CD14-positive monocyte (primary cell): ENCODE data around the gene TAX1BP1. TPM values are rescaled to one million over a fixed set of nuclear protein-coding genes. Genes with fewer than 3 reads are reported as not detected.

Experiments used
- DNase-seq, 3 donors: peaks; one replicate each; pipeline ENCODE4 v3.0.0-alpha.2; 2011 to 2022
- H2AFZ ChIP-seq: 2 replicates; pipeline ENCODE4 v1.6.0; 2012; ENCODE audit warnings: mild to moderate bottlenecking, low read depth, low read length, inconsistent platforms; ENCODE audit not compliant: insufficient read depth, poor library complexity, severe bottlenecking
- H3K27ac ChIP-seq, 2 donors: 1 replicate in 1 of 2; 2 replicates in 1 of 2; pipeline ENCODE4 v1.5.1; 2012 to 2013; ENCODE audit warnings: low read length in 2 of 2, control low read depth in 1 of 2, inconsistent platforms in 1 of 2, low read depth in 1 of 2, mild to moderate bottlenecking in 1 of 2
- H3K27me3 ChIP-seq, 2 donors: one replicate each; pipeline versions ENCODE4 v1.6.0 to v1.6.1; 2011 to 2013; ENCODE audit warnings: low read length in 2 of 2; ENCODE audit not compliant: control insufficient read depth in 2 of 2, insufficient read depth in 2 of 2
- H3K36me3 ChIP-seq, 2 donors: replicated peaks in 1 of 2; 1 replicate in 1 of 2; 2 replicates in 1 of 2; pipeline versions ENCODE4 v1.5.1 to v1.6.1; 2012 to 2013; ENCODE audit warnings: low read length in 2 of 2, control low read depth in 1 of 2, inconsistent platforms in 1 of 2, mild to moderate bottlenecking in 1 of 2; ENCODE audit not compliant: insufficient read depth in 2 of 2, control insufficient read depth in 1 of 2
- H3K4me1 ChIP-seq, 2 donors: 1 replicate in 1 of 2; 2 replicates in 1 of 2; pipeline versions ENCODE4 v1.5.1 to v1.6.1; 2012 to 2013; ENCODE audit warnings: low read length in 2 of 2, control low read depth in 1 of 2, inconsistent platforms in 1 of 2, mild to moderate bottlenecking in 1 of 2, moderate library complexity in 1 of 2; ENCODE audit not compliant: insufficient read depth in 2 of 2, control insufficient read depth in 1 of 2
- H3K4me2 ChIP-seq: replicated peaks from 2 replicates; pipeline ENCODE3; 2012; ENCODE audit warnings: low read length, moderate library complexity, mild to moderate bottlenecking; ENCODE audit not compliant: poor library complexity, severe bottlenecking; ENCODE audit errors: extremely low read depth
- H3K4me3 ChIP-seq, 3 experiments: fragments of 200-600 bp in 1 of 3; sonication (generic) in 1 of 3; replicated peaks in 1 of 3; 1 replicate in 2 of 3; 2 replicates in 1 of 3; pipeline ENCODE4 v1.5.1; 2011 to 2013; ENCODE audit warnings: low read length in 3 of 3, mild to moderate bottlenecking in 3 of 3, control low read depth in 2 of 3, low read depth in 2 of 3, inconsistent platforms in 1 of 3, moderate library complexity in 1 of 3
- H3K79me2 ChIP-seq: 2 replicates; pipeline ENCODE4 v1.6.0; 2012; ENCODE audit warnings: mild to moderate bottlenecking, control low read depth, inconsistent platforms, low read length, moderate library complexity; ENCODE audit not compliant: insufficient read depth
- H3K9ac ChIP-seq: 2 replicates; pipeline ENCODE4 v1.6.0; 2017; ENCODE audit warnings: low read length, mild to moderate bottlenecking; ENCODE audit not compliant: insufficient read depth, poor library complexity, severe bottlenecking
- H3K9me3 ChIP-seq, 2 donors: replicated peaks in 1 of 2; 1 replicate in 1 of 2; 2 replicates in 1 of 2; pipeline versions ENCODE4 v1.5.1 to v1.6.1; 2012 to 2013; ENCODE audit warnings: low read length in 2 of 2, control low read depth in 1 of 2; ENCODE audit not compliant: control insufficient read depth in 1 of 2, insufficient read depth in 1 of 2
- H4K20me1 ChIP-seq: 2 replicates; pipeline ENCODE4 v1.6.0; 2012; ENCODE audit warnings: mild to moderate bottlenecking, low read length, control low read depth, moderate library complexity; ENCODE audit not compliant: insufficient read depth
- H3K27ac Mint-ChIP-seq, 7 donors: one replicate each; pipeline ENCODE4 v1.8.0; 2020; ENCODE audit warnings: mild to moderate bottlenecking in 7 of 7, mixed read lengths in 7 of 7, moderate library complexity in 6 of 7, inconsistent platforms in 2 of 7
- H3K27me3 Mint-ChIP-seq, 3 donors: one replicate each; pipeline ENCODE4 v1.8.0; 2021 to 2022; ENCODE audit warnings: low read depth in 3 of 3, mild to moderate bottlenecking in 3 of 3, mixed read lengths in 3 of 3, moderate library complexity in 3 of 3, inconsistent platforms in 1 of 3
- H3K36me3 Mint-ChIP-seq, 2 donors: one replicate each; pipeline ENCODE4 v1.8.0; 2020; ENCODE audit warnings: mixed read lengths in 2 of 2, inconsistent platforms in 1 of 2, mild to moderate bottlenecking in 1 of 2
- H3K4me1 Mint-ChIP-seq: one replicate; pipeline ENCODE4 v1.8.0; 2020; ENCODE audit warnings: mild to moderate bottlenecking, mixed read lengths
- H3K4me3 Mint-ChIP-seq, 2 donors: one replicate each; pipeline ENCODE4 v1.8.0; 2020; ENCODE audit warnings: mild to moderate bottlenecking in 2 of 2, mixed read lengths in 2 of 2, moderate library complexity in 1 of 2
- H3K9me3 Mint-ChIP-seq, 7 donors: one replicate each; pipeline ENCODE4 v1.8.0; 2020 to 2022; ENCODE audit warnings: mixed read lengths in 7 of 7, mild to moderate bottlenecking in 6 of 7, moderate library complexity in 6 of 7, inconsistent platforms in 2 of 7
- WGBS: methylation state at CpG from one replicate; pipeline ENCODE4 v1.1.5; 2013; ENCODE audit warnings: missing lambda C conversion rate; ENCODE audit not compliant: insufficient coverage; 5-methylcytosine and 5-hydroxymethylcytosine counted together
- intact Hi-C, 2 donors: fragments of 100-400 bp; cut with micrococcal nuclease; formaldehyde crosslinking; loops; one replicate each; pipeline versions ENCODE4 v1.15.0 to v1.15.1; 2023
- polyA plus RNA-seq, 3 donors: library from polyadenylated mRNA; depleted of rRNA in 1 of 3; unstranded in 2 of 3; stranded (reverse) in 1 of 3; fragments of 300-500 nt in 2 of 3; fragments of >200 nt in 1 of 3; fragmentation: Illumina TruSeq in 2 of 3; gene quantifications; 1 replicate in 2 of 3; 2 replicates in 1 of 3; pipeline ENCODE4 v1.2.3, GENCODE V29; 2012 to 2021
- TF ChIP-seq, protein P1 (sequence below): fragments of 200-600 bp; IDR thresholded peaks from one replicate; pipeline ENCODE4 v1.8.0; 2022; ENCODE audit warnings: antibody characterized with exemption, mild to moderate bottlenecking

Gene TAX1BP1
- polyA plus RNA-seq, 3 donors, result 62.6 to 106 (median 85.3) TPM

DNA sequence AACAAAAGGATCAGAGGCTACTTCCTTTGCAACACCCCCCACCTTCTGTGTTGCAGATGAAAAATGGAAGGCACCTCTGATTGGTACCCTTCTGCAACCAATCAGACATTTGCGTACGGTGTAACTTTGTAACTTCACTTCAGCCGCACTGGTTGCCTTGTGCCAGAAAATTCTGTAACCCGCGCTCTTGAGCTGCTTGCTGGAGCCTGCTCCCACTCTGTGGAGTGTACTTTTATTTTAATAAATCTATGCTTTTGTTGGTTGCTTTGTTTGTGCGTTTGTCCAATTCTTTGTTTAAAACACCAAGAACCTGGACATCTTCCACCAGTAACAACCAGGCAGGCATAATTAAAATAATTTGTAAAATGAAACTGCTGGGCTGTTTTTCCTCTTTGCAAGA is 31.5 kb upstream of the TAX1BP1 start:
- H3K4me1 Mint-ChIP-seq, result peaks cover 2% of the 10 kb centered on the region
- no peak overlapping the region for H3K4me3 ChIP-seq
- DNase-seq, result no peak
- peaks cover 3 to 4% (median 4%) of the 10 kb centered on the region in 3 donors for H3K27me3 Mint-ChIP-seq
- H3K27ac Mint-ChIP-seq, result no peak overlapping the region
- no peaks in the 10 kb centered on the region for H3K36me3 ChIP-seq
- no peaks in the 10 kb centered on the region for H3K4me1 ChIP-seq
- TF ChIP-seq, protein P1, sequence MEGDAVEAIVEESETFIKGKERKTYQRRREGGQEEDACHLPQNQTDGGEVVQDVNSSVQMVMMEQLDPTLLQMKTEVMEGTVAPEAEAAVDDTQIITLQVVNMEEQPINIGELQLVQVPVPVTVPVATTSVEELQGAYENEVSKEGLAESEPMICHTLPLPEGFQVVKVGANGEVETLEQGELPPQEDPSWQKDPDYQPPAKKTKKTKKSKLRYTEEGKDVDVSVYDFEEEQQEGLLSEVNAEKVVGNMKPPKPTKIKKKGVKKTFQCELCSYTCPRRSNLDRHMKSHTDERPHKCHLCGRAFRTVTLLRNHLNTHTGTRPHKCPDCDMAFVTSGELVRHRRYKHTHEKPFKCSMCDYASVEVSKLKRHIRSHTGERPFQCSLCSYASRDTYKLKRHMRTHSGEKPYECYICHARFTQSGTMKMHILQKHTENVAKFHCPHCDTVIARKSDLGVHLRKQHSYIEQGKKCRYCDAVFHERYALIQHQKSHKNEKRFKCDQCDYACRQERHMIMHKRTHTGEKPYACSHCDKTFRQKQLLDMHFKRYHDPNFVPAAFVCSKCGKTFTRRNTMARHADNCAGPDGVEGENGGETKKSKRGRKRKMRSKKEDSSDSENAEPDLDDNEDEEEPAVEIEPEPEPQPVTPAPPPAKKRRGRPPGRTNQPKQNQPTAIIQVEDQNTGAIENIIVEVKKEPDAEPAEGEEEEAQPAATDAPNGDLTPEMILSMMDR, result no peak
- no peaks in the 10 kb centered on the region for H4K20me1 ChIP-seq
- H3K9me3 Mint-ChIP-seq, result peaks cover 4 to 14% (median 5%) of the 10 kb centered on the region in 7 donors
- H3K79me2 ChIP-seq, result no peaks in the 10 kb centered on the region
- intact Hi-C loops, result no loop called here
- 100% methylated on average over 2 of the region's 6 CpGs for whole genome bisulfite sequencing
- H3K27ac ChIP-seq, result no peak overlapping the region
- peaks cover 0 to 2% of the 10 kb centered on the region in 2 donors for H3K27me3 ChIP-seq
- peaks cover 0 to 4% of the 10 kb centered on the region in 2 donors for H3K9me3 ChIP-seq
- no peak overlapping the region for H3K9ac ChIP-seq
- H3K4me2 ChIP-seq, result no peak overlapping the region
- no peaks in the 10 kb centered on the region for H3K36me3 Mint-ChIP-seq
- H3K4me3 Mint-ChIP-seq, result no peak overlapping the region
- H2AFZ ChIP-seq, result no peak overlapping the region

DNA sequence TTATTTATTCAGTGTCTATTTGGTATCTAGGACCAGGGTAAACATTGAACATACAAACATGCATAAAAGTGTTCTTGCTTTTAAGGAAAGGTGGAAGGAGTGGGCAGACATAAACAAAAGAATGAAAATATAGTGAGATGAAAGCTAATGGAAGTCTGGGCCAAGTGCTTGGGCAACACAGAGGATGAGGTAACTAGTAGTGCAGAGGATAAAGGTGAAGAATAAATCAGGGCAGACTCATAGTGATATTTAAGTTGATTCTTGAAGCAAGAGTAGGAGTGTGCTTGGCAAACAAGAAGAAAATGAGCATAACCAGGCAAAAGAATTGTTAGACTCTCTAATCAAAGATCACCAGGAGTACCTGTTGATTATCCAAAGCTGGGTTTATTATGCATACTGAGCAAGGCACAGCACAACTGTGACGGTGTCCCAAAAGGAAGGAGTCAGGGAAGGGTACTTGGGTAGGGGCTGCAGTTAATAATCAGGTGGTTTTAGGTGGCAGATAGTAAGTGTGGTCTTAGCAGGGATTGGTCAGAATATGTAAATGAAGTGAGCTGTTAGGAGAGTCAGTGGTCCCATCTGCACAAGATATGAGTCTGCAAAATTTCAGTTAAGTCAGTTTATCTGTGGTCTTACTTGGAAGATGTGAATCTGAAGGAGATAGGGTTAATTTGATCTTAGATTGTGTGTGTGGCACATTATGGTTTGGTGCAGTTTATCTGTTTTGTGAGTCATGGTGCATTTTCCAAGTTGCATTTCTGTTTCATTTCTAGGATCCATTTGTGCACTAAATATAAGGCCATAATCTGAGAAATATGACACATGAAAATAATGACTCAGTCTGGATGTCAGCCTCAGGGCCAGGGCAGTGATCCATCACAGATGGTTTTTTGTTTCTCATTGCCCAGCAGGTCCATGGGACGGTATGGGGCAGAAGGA is 30.6 kb upstream of the TAX1BP1 start:
- H3K27ac Mint-ChIP-seq, result no peak overlapping the region
- H3K4me2 ChIP-seq, result no peak overlapping the region
- TF ChIP-seq, protein P1, result no peak

More for the DNA sequence above, 30.6 kb upstream of the TAX1BP1 start:
- no peaks in the 10 kb centered on the region for H3K79me2 ChIP-seq
- H4K20me1 ChIP-seq, result no peaks in the 10 kb centered on the region
- intact Hi-C loops, result no loop called here
- H3K27ac ChIP-seq, result no peak overlapping the region
- H3K4me3 Mint-ChIP-seq, result no peak overlapping the region
- H3K27me3 ChIP-seq, result peaks cover 0 to 1% of the 10 kb centered on the region in 2 donors
- DNase-seq, result no peak
- no peak overlapping the region for H2AFZ ChIP-seq
- peaks cover 0 to 4% of the 10 kb centered on the region in 2 donors for H3K9me3 ChIP-seq
- H3K4me1 Mint-ChIP-seq, result peaks cover 2% of the 10 kb centered on the region
- H3K9ac ChIP-seq, result no peak overlapping the region
- no peak overlapping the region for H3K4me3 ChIP-seq
- H3K27me3 Mint-ChIP-seq, result peaks cover 2 to 8% (median 2%) of the 10 kb centered on the region in 3 donors
- no peaks in the 10 kb centered on the region for H3K36me3 ChIP-seq
- H3K9me3 Mint-ChIP-seq, result peaks cover 4 to 16% (median 5%) of the 10 kb centered on the region in 7 donors
- no peaks in the 10 kb centered on the region for H3K36me3 Mint-ChIP-seq
- 95% methylated on average over 2 of the region's 2 CpGs for WGBS
- no peaks in the 10 kb centered on the region for H3K4me1 ChIP-seq
